Ovary (tissue), 3 donors: ENCODE results near the gene BIK.

Experiments
- EP300 ChIP-seq: sonication (generic); formaldehyde crosslinking; IDR thresholded peaks from one replicate; pipeline ENCODE4 v1.6.1; 2017; ENCODE audit warnings: antibody characterized with exemption
- POLR2A ChIP-seq: fragments of 450-650 bp; IDR thresholded peaks from one replicate; pipeline ENCODE4 v1.6.1; 2017; ENCODE audit warnings: antibody characterized with exemption, mild to moderate bottlenecking, moderate library complexity
- TF ChIP-seq, protein P1 (sequence below), 3 donors: fragments of 450-650 bp in 2 of 3; fragments of 200-600 bp in 1 of 3; IDR thresholded peaks; one replicate each; pipeline versions ENCODE4 v1.5.1 to v1.8.0; 2016 to 2022; ENCODE audit warnings: antibody characterized with exemption in 3 of 3, mild to moderate bottlenecking in 1 of 3
- donor health status: DM: no; HTN: no; CAD: no.

DNA sequence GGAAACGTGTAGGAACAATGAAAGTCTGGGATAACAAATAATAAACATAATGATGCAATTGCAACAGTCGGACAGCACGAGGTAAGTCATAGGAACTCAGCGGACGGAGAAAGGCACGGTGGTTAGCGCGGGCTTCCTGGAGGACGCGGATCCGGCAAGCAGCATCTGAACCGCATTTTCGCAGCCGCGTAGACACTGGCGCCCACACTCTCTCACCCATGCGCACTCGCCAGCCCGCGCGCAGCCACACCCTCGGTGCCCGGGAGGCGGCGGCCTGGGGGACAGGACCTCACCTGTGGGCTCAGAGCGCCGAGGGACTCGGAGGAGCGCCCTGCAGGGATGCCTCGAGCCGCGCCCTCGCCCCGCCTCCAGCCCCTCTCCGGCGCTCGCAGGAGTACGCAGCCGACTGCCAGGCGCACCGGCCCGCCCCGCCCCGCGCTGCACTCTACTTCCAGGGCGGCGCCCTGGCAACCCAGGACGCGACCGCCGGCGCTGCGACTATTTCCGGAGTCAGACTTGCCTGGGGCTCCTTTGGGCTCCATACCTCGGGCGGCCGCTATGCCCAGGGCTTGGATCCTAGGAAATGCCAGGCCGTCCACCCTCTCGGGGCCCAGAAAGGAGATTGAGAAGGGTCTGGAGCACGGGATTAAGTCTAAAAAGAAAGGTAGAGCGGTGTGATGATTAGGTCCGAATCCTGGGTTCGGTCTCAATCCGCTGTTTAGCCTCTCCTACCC lies 21.4 kb upstream of the BIK start, which contains the start of gene TTLL1:
- TF ChIP-seq, protein P1, sequence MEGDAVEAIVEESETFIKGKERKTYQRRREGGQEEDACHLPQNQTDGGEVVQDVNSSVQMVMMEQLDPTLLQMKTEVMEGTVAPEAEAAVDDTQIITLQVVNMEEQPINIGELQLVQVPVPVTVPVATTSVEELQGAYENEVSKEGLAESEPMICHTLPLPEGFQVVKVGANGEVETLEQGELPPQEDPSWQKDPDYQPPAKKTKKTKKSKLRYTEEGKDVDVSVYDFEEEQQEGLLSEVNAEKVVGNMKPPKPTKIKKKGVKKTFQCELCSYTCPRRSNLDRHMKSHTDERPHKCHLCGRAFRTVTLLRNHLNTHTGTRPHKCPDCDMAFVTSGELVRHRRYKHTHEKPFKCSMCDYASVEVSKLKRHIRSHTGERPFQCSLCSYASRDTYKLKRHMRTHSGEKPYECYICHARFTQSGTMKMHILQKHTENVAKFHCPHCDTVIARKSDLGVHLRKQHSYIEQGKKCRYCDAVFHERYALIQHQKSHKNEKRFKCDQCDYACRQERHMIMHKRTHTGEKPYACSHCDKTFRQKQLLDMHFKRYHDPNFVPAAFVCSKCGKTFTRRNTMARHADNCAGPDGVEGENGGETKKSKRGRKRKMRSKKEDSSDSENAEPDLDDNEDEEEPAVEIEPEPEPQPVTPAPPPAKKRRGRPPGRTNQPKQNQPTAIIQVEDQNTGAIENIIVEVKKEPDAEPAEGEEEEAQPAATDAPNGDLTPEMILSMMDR (IDR thresholded peaks at IDR 0.05), result no peak
- no peak for TF ChIP-seq EP300
- TF ChIP-seq POLR2A, result peak; percentile 6
